H1 (cell line): Measurements from ENCODE around the gene MRRF.

Source experiments
- ATF3 ChIP-seq: IDR thresholded peaks from 2 replicates; pipeline ENCODE4 v1.6.1; 2011; ENCODE audit warnings: low read depth, mild to moderate bottlenecking, low read length; ENCODE audit not compliant: insufficient read depth
- BRCA1 ChIP-seq: IDR thresholded peaks from 2 replicates; pipeline ENCODE4 v1.6.1; 2012; ENCODE audit warnings: low read depth, low read length, improper control_type of control experiment
- CTCF ChIP-seq, 3 experiments: IDR thresholded peaks; 1 replicate in 2 of 3; 2 replicates in 1 of 3; pipeline versions ENCODE4 v1.5.1 to v1.6.1; 2011; ENCODE audit warnings: low read length in 3 of 3, mild to moderate bottlenecking in 3 of 3, inconsistent platforms in 2 of 3, low read depth in 1 of 3, moderate library complexity in 1 of 3; ENCODE audit not compliant: insufficient read depth in 1 of 3; ENCODE audit errors: control extremely low read depth in 1 of 3
- JUND ChIP-seq: IDR thresholded peaks from 2 replicates; pipeline ENCODE4 v1.6.1; 2011; ENCODE audit warnings: mild to moderate bottlenecking, improper control_type of control experiment, low read length
- MAX ChIP-seq: IDR thresholded peaks from 2 replicates; pipeline ENCODE4 v1.6.1; 2012; ENCODE audit warnings: inconsistent platforms
- SIN3A ChIP-seq, 2 experiments: IDR thresholded peaks in 1 of 2; conservative IDR thresholded peaks in 1 of 2; 2 replicates each; pipeline ENCODE4 v1.6.1; 2011 to 2012; ENCODE audit warnings: low read length in 2 of 2, improper control_type of control experiment in 1 of 2, low read depth in 1 of 2, mild to moderate bottlenecking in 1 of 2
- SIRT6 ChIP-seq: IDR thresholded peaks from one replicate; pipeline ENCODE4 v1.7.1; 2012; ENCODE audit warnings: low read length, inconsistent platforms
- TEAD4 ChIP-seq: IDR thresholded peaks from 2 replicates; pipeline ENCODE4 v1.6.1; 2012; ENCODE audit warnings: low read depth, low read length, inconsistent platforms, mixed read lengths

GRCh38 chr9:122334916-122335315, 70.2 kb downstream of the MRRF start:
- TF ChIP-seq JUND: no peak
- TF ChIP-seq ATF3: no peak
- TF ChIP-seq TEAD4: no peak
- no peak for TF ChIP-seq MAX
- TF ChIP-seq SIN3A (conservative IDR thresholded peaks at IDR 0.05 in 1 of 2, IDR thresholded peaks at IDR 0.05 in 1 of 2; ENCODE audit: low read depth in 1 of 2, low read length in 2 of 2): no peak
- no peak for TF ChIP-seq BRCA1
- TF ChIP-seq CTCF (IDR thresholded peaks at IDR 0.05; ENCODE audit: control extremely low read depth in 1 of 3, insufficient read depth in 1 of 3, low read depth in 1 of 3, low read length in 3 of 3): no peak
- TF ChIP-seq SIRT6: no peak
